ENCODE measurements around the gene APOBEC3F.
"Not testable (repeated sequence)": the region's sequence is repeated elsewhere in the genome, so short reads cannot be mapped to it uniquely, and the experiment has no call there.

The APOBEC3F gene

GRCh38 chr22:39027717-39028116 is 12.9 kb upstream of the APOBEC3F start:
- no peak for DNase-seq (ENCODE audit: low read depth)

GRCh38 chr22:39028281-39028680 is 12.4 kb upstream of the APOBEC3F start:
- DNase-seq (ENCODE audit: low read depth) = no peak

- DNase-seq (ENCODE audit: low read depth) = no peak
Measured at GRCh38 chr22:39029227-39029626, 11.4 kb upstream of the APOBEC3F start.

GRCh38 chr22:39030705-39031104 is 10.0 kb upstream of the APOBEC3F start:
- DNase-seq (ENCODE audit: low read depth) = no peak

GRCh38 chr22:39031434-39032295 is 9.0 kb upstream of the APOBEC3F start:
- DNase-seq (ENCODE audit: low read depth) = not testable (repeated sequence)

- DNase-seq (ENCODE audit: low read depth) = not testable (repeated sequence)
Measured at GRCh38 chr22:39037071-39037470, 3.6 kb upstream of the APOBEC3F start.

- no peak for DNase-seq (ENCODE audit: low read depth)
Measured at GRCh38 chr22:39039306-39040126, 1.1 kb upstream of the APOBEC3F start.

GRCh38 chr22:39040155-39040537 is 518 bp upstream of the APOBEC3F start:
- DNase-seq (ENCODE audit: low read depth) = not testable (repeated sequence)

- DNase-seq (ENCODE audit: low read depth) = no peak
Measured at GRCh38 chr22:39041908-39042307, 1.2 kb downstream of the APOBEC3F start.

- not testable (repeated sequence) for DNase-seq (ENCODE audit: low read depth)
Measured at GRCh38 chr22:39043063-39043462, 2.4 kb downstream of the APOBEC3F start.

- DNase-seq (ENCODE audit: low read depth) = not testable (repeated sequence)
Measured at GRCh38 chr22:39045136-39045535, 4.5 kb downstream of the APOBEC3F start.

GRCh38 chr22:39049486-39049885 is 8.8 kb downstream of the APOBEC3F start:
- DNase-seq (ENCODE audit: low read depth) = not testable (repeated sequence)

GRCh38 chr22:39051844-39052495 is 11.3 kb downstream of the APOBEC3F start:
- not testable (repeated sequence) for DNase-seq (ENCODE audit: low read depth)

GRCh38 chr22:39055658-39056057 is 15.0 kb downstream of the APOBEC3F start:
- no peak for DNase-seq (ENCODE audit: low read depth)

GRCh38 chr22:39061290-39061689 is 20.6 kb downstream of the APOBEC3F start:
- not testable (repeated sequence) for DNase-seq (ENCODE audit: low read depth)

GRCh38 chr22:39061951-39062350 is 21.3 kb downstream of the APOBEC3F start:
- not testable (repeated sequence) for DNase-seq (ENCODE audit: low read depth)

- DNase-seq (ENCODE audit: low read depth) = not testable (repeated sequence)
Measured at GRCh38 chr22:39063904-39064303, 23.2 kb downstream of the APOBEC3F start.

GRCh38 chr22:39066442-39067276 is 26.0 kb downstream of the APOBEC3F start:
- DNase-seq (ENCODE audit: low read depth) = not testable (repeated sequence)

- DNase-seq (ENCODE audit: low read depth) = no peak
Measured at GRCh38 chr22:39068033-39068785, 27.5 kb downstream of the APOBEC3F start.

GRCh38 chr22:39070186-39070585 is 29.5 kb downstream of the APOBEC3F start:
- no peak for DNase-seq (ENCODE audit: low read depth)

GRCh38 chr22:39072581-39072981 is 31.9 kb downstream of the APOBEC3F start:
- DNase-seq (ENCODE audit: low read depth) = not testable (repeated sequence)

All from activated T-helper 9 cell treated with anti-CD3 and anti-CD28 coated beads, Interleukin-2, amount 50 U/mL, for 16 hours (primary cell).